T-helper 1 cell treated with Interleukin-12 subunit alpha and Interleukin-12 subunit beta and Interleukin-4 antibody, amounts not matched to agents 30 ng/mL and 1 ng/mL, for 36 hours (primary cell): ENCODE data around the gene LGALS9B. TPM values are rescaled to one million over a fixed set of nuclear protein-coding genes. Genes with fewer than 3 reads are reported as not detected.
"Not testable (repeated sequence)": the region's sequence is repeated elsewhere in the genome, so short reads cannot be mapped to it uniquely, and the experiment has no call there.

Experiments
- intact Hi-C: fragments of 100-400 bp; cut with micrococcal nuclease; formaldehyde crosslinking; loops from one replicate; pipeline ENCODE4 v1.15.1; 2024
- total RNA-seq: library from RNA; stranded (reverse); gene quantifications from 2 replicates; pipeline ENCODE4 v1.2.3, GENCODE V29; 2022

LGALS9B gene
- 0.59 TPM in 1 of 2 replicates, not detected in the other for total RNA-seq

DNA sequence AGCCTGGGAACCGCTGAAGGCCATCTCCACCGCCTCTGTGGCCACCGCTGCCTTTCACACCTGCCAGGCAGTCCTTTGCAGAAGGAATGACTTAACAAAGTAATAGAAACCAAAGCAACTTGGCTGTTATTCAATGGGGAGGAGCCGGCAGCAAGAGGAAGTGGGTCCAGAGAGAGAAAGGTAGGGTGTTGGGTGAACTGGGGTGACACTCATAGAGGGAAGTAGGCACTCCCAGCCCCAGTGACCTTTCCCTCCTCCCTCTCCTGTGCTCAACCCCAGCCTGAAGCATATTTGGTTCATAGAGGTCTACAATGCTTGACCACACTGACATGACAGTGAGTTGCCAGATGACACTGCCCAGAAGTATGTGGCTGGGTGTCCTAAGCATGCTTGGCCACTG, at the start of gene LGALS9B:
TSS of gene LGALS9B (minus strand) at position 93 of the 400 bp plus-strand sequence. CDS start at position 24, 69 bp downstream.
- intact Hi-C loops: not testable (repeated sequence)

DNA sequence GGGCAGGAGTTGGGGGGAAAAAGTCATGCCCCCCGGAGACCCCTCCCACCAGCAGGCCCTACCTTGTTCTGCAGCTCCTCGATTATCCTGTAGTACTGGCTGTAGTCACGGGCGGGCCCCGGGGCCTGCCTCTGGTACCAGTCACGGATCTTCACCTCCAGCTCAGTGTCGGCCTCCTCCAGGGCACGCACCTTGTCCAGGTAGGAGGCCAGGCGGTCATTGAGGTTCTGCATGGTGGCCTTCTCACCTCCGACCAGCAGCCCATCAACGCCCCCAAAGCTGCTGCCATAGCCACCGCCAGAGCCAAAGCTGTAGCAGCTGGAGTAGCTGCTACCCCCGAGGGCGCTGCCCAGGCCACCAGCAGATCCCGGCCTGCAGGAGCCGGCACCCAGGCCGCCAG, 49.6 kb upstream of the LGALS9B start:
- intact Hi-C loops: not testable (repeated sequence)

DNA sequence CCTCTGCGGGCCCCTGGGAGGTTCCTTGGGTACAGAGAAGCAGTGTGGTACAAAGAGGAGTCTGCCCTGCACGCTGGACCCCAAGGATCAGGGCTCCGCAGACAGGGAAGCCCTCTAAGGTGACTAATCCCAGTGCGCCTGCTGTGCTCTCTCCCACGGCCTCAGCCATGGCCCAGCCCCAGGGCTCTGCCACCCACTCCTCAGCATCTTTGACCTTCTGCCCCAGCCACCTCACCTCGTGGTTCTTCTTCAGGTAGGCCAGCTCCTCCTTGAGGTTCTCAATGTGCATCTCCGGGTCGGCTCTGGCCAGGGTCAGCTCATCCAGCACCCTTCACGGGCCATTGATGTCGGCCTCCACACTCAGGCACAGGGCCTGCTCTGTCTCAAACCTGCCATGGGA, 47.8 kb upstream of the LGALS9B start:
- intact Hi-C loops: not testable (repeated sequence)

DNA sequence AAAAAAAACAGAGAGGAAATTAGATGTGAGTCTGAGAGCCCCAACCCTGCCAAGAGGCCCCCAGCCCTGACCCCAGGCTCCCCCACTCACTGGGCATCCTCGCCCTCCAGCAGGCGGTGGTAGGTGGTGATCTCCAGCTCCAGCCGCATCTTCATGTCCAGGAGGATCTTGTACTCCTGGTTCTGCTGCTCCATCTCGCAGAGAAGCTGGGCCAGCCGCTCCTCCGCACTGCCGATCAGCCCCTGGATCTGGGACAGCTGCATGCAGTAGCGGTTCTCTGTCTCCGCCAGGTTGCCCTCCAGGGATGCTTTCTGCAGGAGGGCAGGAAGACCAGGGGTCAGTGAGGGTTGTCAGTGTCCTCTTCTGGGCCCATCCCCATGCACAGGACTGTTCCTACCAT, 46.2 kb upstream of the LGALS9B start:
- intact Hi-C loops: not testable (repeated sequence)

DNA sequence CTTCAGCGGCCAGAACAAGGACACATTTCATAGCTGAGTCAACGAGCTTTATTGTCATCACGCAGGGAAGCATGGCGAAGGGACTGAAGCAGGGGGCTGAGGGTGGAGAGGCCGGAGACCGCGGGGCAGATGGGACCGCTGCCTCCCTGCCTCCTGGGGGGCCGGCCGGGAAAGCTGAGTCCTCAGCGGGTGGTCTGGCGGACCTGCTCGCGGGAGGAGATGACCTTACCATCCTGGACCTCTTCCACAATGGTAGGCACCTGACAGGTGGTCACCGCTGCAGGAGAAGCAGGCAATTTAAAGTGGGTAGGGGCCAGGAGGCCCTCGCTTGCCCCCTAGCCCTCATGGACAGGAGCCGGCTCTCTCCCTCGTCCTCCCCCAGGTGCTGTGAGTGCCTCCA, 45.0 kb upstream of the LGALS9B start:
- intact Hi-C loops: not testable (repeated sequence)

DNA sequence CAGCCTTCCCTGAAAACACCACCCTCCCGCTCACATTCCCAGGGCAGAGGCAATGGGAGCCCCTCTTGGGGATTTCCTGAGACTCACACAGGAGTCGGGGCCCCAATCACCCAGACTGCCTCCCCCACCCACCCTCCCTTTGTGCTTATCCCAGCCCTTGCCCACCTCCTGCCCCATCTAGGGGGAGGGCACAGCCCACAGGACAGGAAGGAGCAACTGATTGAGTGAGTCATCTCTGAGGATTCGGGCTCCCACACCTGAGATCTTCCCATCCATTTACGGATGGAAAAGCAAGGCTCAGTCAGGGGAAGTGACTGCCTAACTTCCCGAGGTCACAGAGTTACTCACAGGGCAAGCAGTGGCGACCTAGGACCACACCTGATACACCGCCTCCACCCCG, 44.4 kb upstream of the LGALS9B start:
- intact Hi-C loops: not testable (repeated sequence)

DNA sequence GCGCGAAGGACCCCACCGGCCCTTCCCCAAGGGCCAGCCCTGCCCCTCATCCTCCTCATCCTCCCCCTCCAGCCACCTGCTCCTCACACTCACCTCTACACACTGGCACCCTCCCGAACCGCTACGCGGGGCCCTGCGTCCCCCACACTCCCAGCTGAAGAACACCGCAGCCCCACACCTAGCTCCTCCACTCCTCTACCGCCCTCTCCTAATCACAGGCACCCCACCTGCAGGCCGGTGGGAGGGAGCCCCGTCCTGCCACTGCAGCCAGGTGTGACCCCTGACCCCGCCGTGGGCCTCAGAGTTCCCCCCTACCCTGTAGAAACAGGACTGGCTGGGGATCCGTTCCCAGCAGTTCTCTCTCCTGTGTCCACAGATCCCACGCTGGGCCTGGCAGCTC, 38.0 kb upstream of the LGALS9B start:
- intact Hi-C loops: not testable (repeated sequence)

DNA sequence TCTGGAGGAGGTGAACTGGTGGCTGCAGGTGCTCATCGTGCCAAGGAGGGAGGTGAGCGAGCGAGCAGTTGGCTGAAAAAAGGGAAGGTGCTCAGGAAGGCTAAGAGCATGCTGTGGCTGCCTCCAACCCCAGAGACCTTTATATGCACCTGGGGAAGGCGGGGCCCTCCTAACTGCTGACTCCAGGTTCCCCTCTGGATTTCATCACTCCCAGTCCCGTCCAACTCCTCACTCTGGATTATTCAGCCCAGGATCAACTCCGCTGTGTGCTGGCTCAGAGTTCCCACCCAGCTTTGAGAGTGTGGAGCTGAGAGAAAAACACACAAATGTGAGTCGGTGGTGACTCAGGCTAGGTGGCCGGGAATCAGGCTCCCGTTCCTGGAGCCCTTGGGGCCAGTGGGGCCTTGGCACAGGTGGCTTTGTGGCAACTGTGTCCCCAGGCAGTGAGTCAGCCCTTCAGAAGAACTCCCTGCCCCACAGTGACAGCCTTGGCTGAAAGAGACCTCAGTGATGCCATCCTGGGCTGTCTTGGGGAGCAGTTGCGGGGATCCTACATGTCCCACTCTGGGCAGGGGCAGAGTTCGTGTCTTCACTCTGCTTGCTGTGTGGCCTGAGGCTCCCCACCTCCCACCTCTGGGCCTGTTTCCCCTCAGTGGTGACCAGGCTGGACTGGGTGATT, 37.2 kb upstream of the LGALS9B start:
- intact Hi-C loops: not testable (repeated sequence)

DNA sequence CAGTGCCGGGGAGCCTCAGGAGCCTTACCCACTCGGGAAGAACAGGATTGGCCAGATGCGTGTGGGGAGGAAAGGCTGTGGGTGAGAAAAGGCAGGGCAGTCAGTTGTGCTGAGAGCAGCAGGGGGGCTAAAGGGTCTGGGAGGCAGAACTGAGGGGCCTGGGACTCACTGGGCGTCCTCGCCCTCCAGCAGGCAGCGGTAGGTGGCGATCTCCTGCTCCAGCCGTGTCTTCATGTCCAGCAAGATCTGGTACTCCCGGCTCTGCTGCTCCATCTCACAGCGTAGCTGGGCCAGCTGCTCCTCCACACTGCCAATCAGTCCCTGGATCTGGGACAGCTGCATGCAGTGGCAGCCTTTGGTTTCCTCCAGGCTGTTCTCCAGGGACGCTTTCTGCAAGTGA, 34.6 kb upstream of the LGALS9B start:
- intact Hi-C loops: not testable (repeated sequence)

DNA sequence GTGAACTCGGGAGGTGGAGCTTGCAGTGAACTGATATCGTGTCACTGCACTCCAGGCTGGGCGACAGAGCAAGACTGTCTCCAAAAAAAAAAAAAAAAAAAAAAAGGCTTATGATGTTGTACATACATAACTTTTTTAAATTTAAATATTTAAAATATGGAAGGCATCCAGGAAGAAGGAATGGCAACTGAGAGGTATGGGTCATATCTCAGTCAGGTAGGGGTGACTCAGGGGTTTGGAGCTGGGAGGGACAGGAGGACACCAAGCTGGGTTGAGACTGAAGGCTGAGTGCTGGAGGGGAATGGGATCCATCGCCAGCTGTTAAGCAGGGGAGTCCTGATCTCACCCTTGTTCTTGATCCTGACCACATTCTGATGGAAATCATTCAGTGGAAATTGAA, 33.0 kb upstream of the LGALS9B start:
- intact Hi-C loops: not testable (repeated sequence)

DNA sequence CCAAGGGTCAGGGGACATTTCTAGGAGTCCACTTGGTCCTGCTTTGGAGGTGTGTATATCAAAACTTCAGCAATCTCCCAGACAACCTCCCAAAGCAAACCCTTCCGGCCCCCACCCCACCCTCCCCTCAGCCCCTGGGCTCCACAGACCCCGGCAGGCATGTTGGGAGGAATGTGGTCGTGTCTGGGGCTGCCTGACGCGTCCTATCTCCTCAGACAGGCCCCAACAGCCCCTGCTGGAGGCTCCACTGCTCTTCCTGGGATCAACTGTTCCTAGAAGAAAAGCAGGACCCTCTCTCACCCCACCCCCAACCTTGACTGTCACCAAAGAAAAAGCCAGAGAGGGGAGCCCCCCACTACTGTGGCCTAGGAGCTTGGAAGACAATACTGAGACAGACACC, 28.1 kb upstream of the LGALS9B start:
- intact Hi-C loops: not testable (repeated sequence)

DNA sequence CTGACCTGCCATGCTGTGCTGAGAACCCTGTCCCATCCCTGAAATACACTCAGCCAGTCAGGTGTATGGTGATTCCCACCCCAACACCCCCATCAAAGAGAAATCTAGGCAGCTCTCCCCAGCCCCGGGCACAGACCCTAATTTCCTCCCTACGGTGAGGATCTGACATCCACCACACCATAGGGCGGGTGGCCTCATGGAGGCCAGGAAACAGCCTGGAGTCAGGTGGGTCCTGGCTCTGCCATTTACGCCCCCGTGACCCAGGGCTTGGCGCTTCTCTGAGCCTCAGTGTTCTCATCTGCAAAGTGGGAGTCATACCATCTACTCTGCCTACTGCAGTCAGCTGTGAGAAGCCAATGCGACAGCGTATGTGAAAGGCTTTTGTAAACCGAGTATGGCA, 27.4 kb upstream of the LGALS9B start:
- intact Hi-C loops: not testable (repeated sequence)

DNA sequence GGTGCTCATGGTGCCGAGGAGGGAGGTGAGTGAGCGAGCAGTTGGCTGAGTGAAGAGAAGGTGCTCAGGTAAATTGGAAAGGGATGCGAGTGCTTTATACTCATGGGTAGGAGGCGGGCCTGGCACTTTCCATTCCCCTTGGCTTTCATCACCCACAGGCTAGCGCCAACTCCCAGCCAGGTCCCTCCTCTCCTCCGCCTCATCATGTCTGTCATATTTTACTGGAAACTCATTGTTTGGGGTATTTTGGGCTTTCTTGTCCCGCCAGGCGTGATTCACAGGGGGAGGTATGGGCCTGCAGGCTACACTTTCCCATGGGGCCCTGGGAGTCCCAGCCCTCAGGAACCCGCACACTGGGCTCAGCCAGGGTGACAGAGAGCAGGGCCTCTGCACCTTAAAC, 26.8 kb upstream of the LGALS9B start:
- intact Hi-C loops: not testable (repeated sequence)

DNA sequence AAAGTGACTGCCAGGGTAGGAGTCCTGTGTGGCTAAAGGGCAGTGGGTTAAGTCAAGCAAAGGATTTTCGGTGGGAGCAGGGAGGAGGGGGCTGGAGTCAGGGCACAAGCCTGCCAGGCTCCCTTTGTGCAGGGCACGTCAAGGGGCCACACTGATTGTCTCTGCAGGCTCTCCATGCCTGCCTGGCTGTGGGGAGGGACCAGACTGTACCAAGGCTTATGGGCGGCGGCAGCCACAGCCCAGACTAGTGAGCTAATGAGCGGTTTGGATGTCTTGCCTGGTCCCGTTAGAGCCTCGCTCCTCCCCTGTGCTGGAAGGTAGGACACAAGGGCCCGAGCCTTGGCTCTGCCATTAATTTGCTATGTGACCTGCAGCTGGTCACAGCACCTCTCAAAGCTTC, 25.6 kb upstream of the LGALS9B start:
- intact Hi-C loops: not testable (repeated sequence)

DNA sequence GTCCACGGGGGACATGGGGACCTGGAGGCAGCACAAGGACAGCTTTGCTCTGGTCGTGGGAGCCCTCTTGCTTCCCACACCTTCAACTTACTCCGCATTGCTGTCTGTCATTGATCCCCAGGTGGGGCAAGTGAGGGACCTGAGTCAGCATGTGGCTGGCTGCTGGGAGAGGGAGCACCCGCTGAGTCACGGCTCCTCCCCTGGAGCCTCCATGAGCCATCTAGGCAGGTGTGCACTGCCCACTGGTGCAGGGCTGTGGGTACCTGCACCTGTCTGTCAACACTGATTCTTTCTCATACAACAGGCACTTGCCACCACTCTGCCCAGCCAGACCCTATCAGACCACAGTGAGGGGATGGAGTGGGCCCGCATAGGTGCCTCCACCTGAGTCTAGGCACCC, 24.8 kb upstream of the LGALS9B start:
- intact Hi-C loops: not testable (repeated sequence)

DNA sequence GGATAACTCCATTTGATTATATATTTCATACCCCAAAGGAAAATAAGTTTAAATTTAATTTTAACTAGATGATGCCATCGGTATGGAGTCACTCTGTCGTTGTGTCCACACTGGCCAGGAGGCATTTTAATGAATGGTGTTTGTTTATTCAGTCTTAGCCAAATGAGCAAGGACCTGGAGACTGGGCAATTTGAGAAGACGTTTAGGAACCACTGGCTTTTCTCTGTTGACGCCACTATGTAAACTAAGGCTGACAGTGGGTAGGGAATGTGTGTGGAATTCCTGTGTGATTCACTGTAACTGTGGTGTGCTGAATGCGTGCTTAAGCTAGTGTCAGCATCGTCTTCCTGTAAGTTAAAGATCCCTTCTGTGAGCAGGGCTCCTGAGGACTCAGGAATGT, 17.6 kb upstream of the LGALS9B start:
- intact Hi-C loops: not testable (repeated sequence)

DNA sequence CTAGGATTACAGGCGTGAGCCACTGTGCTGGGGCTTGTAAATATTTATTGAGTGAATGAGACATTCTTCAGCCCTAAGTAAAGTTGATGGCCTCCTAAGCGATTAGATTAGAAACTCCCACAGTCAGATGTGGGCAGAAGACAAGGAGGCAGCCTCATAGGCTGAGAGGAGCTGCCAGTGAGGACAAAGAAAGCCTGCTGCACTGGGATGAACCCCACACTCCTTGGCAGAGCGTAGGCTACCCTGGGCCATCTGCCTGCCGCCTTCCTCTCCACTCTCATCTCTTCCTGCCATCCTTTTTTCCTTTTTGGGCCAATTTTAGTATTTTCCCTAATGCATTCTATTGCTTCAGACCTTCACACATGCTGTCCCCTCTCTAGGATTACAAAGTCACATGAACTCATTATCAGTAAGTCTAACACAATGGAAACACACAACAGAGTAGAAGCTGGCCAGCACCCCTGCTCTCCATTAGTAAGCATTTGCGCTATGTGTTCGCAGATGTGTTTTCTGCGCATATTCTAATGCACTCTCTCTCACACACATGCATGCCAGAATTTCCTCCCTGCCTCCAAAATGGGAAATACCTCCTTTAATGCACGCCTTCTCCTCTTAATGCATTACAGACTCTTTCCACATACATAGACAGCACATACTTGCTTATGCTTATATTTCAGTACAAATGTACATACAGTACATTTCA, 12.7 kb upstream of the LGALS9B start:
- intact Hi-C loops: not testable (repeated sequence)

DNA sequence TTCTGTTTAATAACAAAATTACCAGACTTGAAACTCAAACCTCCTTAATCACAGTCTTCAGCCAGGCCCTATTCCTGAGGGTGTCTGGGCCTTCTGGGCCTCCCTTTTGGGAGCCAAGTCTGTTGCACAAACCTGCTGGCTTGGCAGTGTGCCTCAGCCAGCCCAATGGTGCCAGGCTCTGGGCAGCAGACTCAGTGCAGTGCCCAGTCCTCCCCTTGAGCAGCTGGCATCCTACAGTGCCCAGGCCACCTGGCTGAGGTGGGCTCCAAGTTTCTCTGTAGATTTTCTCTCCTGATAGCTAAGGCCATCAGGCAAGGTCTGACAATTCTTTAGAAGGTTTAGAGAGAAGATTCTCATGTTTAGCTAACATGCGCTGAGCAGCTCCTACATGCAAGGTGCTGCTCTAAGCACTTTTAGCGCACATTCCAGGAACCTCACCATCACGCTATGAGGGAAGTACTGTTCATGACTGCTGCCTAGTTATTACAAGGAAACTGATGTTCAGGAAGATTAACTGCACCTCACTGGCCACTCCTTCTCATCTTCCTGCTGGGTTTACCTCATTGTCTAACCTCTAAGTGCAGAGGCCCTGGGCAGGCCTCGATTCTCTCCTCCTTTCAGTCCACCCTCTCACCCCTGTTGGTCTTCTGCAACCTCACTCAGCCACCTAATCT, 10.2 kb upstream of the LGALS9B start:
- intact Hi-C loops: not testable (repeated sequence)

DNA sequence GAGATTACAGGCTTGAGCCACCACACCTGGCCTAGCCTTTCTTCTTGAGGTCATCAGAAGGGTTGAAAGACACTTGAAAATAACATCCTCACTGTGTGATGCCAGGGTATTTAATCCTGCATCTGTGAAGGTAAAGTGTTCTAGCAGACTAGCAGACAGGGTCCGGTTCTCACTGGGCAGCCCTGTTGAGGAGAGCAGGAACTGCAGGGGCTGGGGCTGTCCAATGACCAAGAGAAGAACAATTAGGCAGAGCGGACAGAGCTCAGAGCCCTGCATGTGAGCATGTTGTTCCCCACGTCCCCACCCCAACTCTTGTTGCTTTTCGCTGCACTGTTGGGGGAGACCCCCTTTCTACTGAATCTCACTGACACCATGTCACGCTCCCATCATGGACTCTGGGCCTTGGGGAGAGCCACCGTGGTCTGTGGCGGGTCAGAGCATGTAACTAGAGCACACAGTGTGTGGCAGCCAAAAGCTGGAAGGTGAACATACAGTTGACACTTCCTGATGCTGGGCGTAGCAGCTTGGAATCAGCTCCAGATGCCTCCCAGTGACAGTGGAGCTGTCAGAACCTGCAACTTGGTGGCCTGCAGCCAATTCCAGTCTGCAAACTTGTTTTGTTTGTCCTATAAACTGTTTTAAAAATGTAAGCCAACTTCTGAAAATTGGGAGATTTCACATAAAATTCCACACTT, 7.9 kb upstream of the LGALS9B start:
- intact Hi-C loops: not testable (repeated sequence)

DNA sequence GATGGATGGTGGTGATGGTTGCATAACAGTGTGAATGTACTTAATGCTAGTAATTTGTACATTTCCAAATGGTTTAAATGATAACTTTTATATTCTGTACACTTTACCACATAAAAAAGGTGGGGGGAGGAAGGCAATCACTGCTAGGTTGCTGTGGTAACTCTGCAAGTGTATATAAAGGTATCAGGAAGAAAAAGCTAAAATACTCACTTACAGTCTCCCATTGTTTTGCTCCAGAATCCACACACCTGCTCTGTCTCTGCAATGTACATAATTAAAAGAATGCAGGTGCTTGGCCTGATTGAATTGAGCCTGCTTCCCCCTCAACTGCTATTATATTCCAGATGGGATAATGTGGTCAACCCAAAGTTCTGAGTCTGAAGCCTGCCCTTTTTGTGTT, 6.7 kb upstream of the LGALS9B start:
- intact Hi-C loops: not testable (repeated sequence)

DNA sequence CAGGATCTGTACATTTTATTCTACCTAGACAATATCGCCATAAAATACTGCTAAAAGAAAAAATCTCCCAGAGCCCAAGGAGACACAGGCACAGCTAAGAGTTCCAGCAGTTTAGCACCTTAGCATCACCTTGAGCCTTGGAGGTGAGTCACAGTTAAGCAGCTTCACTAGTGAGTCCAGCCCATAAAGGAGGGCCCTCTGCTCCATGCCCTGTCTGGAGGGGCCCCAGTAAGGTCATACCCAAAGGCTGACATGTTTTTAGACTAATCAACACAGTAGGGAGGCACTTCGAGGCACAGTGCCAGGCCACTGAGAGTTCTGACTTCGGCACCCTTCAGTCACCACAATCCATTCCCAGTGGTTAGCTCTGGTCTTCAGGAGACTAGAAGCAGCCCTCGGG, 2.6 kb upstream of the LGALS9B start:
- intact Hi-C loops: not testable (repeated sequence)

DNA sequence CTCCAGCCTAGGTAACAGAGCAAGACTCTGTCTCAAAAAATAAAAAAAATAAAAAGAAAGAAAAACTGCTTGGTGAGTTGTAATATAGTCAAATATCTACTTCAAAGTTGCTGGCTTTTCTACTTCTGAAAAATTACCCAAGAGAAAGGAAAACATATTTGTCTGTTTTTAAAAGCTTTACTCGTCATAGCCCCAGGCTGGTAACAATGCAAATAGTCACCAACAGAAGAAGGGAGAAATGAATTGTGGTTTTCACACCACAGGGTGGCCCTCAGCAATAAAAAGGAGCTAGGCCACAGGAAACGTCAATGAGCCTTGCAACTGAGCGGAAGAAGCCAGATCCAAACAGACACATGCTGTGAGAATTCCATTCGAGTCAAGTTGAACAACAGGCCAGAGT, 1.8 kb upstream of the LGALS9B start:
- intact Hi-C loops: not testable (repeated sequence)
